ENCODE measurements around the gene SYT2.
"Not testable (repeated sequence)": the region's sequence is repeated elsewhere in the genome, so short reads cannot be mapped to it uniquely, and the experiment has no call there.

The SYT2 gene
- total RNA-seq = 0 reads per million in 3 donors

GRCh38 chr1:202710070-202711045 is at the start of gene SYT2:
Gene SYT2, minus strand, starts transcription at chr1:202710454. Its CDS starts 104,682 bp downstream, at chr1:202605772.
- H3K4me3 ChIP-seq (ENCODE audit: insufficient read depth, low read depth, low read length, poor library complexity, severe bottlenecking) = no peak within 1 kb of the TSS

GRCh38 chr1:202756391-202756790 is 46.1 kb upstream of the SYT2 start:
- no peaks in the 10 kb centered on the region for H3K27me3 ChIP-seq (replicated peaks; ENCODE audit: control insufficient read depth, insufficient read depth, low read length, poor library complexity, severe bottlenecking)
- H3K27ac ChIP-seq (ENCODE audit: insufficient read depth, low read length, poor library complexity, severe bottlenecking) = no peak overlapping the region
- H3K4me1 ChIP-seq (ENCODE audit: control insufficient read depth, insufficient read depth, low read length, poor library complexity, severe bottlenecking) = no peaks in the 10 kb centered on the region
- DNase-seq = no peak
- no peaks in the 10 kb centered on the region for H3K9me3 ChIP-seq (ENCODE audit: control insufficient read depth, low read length)
- H3K36me3 ChIP-seq (ENCODE audit: control insufficient read depth, insufficient read depth, low read length) = peaks cover 53% of the 10 kb centered on the region
- no peak overlapping the region for H3K4me3 ChIP-seq (ENCODE audit: insufficient read depth, low read depth, low read length, poor library complexity, severe bottlenecking)

More at GRCh38 chr1:202710070-202711045, at the start of gene SYT2:
- Histone ChIP-seq H3K4me1 (ENCODE audit: control insufficient read depth, insufficient read depth, low read length, poor library complexity, severe bottlenecking) (peaks cover 4% of the 10 kb centered on the region), H3K27me3 (replicated peaks; ENCODE audit: control insufficient read depth, insufficient read depth, low read length, poor library complexity, severe bottlenecking) (peaks cover 27% of the 10 kb centered on the region), H3K36me3 (ENCODE audit: control insufficient read depth, insufficient read depth, low read length) (no peaks in the 10 kb centered on the region), H3K9me3 (ENCODE audit: control insufficient read depth, low read length) (no peaks in the 10 kb centered on the region), H3K27ac (ENCODE audit: insufficient read depth, low read length, poor library complexity, severe bottlenecking) (no peak within 1 kb of the TSS)
- no peak for DNase-seq

GRCh38 chr1:202754293-202754692 is 44.0 kb upstream of the SYT2 start:
- Histone ChIP-seq H3K4me1 (ENCODE audit: control insufficient read depth, insufficient read depth, low read length, poor library complexity, severe bottlenecking) (no peaks in the 10 kb centered on the region), H3K27me3 (replicated peaks; ENCODE audit: control insufficient read depth, insufficient read depth, low read length, poor library complexity, severe bottlenecking) (no peaks in the 10 kb centered on the region), H3K9me3 (ENCODE audit: control insufficient read depth, low read length) (no peaks in the 10 kb centered on the region), H3K36me3 (ENCODE audit: control insufficient read depth, insufficient read depth, low read length) (peaks cover 53% of the 10 kb centered on the region), H3K4me3 (ENCODE audit: insufficient read depth, low read depth, low read length, poor library complexity, severe bottlenecking) (no peak overlapping the region), H3K27ac (ENCODE audit: insufficient read depth, low read length, poor library complexity, severe bottlenecking) (no peak overlapping the region)
- no peak for DNase-seq

GRCh38 chr1:202752774-202753173 is 42.5 kb upstream of the SYT2 start:
- Histone ChIP-seq H3K4me1 (ENCODE audit: control insufficient read depth, insufficient read depth, low read length, poor library complexity, severe bottlenecking) (no peaks in the 10 kb centered on the region), H3K27me3 (replicated peaks; ENCODE audit: control insufficient read depth, insufficient read depth, low read length, poor library complexity, severe bottlenecking) (no peaks in the 10 kb centered on the region), H3K4me3 (ENCODE audit: insufficient read depth, low read depth, low read length, poor library complexity, severe bottlenecking) (no peak overlapping the region), H3K36me3 (ENCODE audit: control insufficient read depth, insufficient read depth, low read length) (peaks cover 48% of the 10 kb centered on the region), H3K27ac (ENCODE audit: insufficient read depth, low read length, poor library complexity, severe bottlenecking) (no peak overlapping the region), H3K9me3 (ENCODE audit: control insufficient read depth, low read length) (no peaks in the 10 kb centered on the region)
- no peak for DNase-seq

GRCh38 chr1:202750761-202751160 is 40.5 kb upstream of the SYT2 start:
- Histone ChIP-seq H3K27me3 (replicated peaks; ENCODE audit: control insufficient read depth, insufficient read depth, low read length, poor library complexity, severe bottlenecking) (no peaks in the 10 kb centered on the region), H3K9me3 (ENCODE audit: control insufficient read depth, low read length) (no peaks in the 10 kb centered on the region), H3K4me3 (ENCODE audit: insufficient read depth, low read depth, low read length, poor library complexity, severe bottlenecking) (no peak overlapping the region), H3K36me3 (ENCODE audit: control insufficient read depth, insufficient read depth, low read length) (peaks cover 37% of the 10 kb centered on the region), H3K4me1 (ENCODE audit: control insufficient read depth, insufficient read depth, low read length, poor library complexity, severe bottlenecking) (no peaks in the 10 kb centered on the region), H3K27ac (ENCODE audit: insufficient read depth, low read length, poor library complexity, severe bottlenecking) (no peak overlapping the region)
- DNase-seq = no peak

GRCh38 chr1:202750024-202750423 is 39.8 kb upstream of the SYT2 start:
- Histone ChIP-seq H3K27ac (ENCODE audit: insufficient read depth, low read length, poor library complexity, severe bottlenecking) (no peak overlapping the region), H3K9me3 (ENCODE audit: control insufficient read depth, low read length) (no peaks in the 10 kb centered on the region), H3K36me3 (ENCODE audit: control insufficient read depth, insufficient read depth, low read length) (peaks cover 37% of the 10 kb centered on the region), H3K4me1 (ENCODE audit: control insufficient read depth, insufficient read depth, low read length, poor library complexity, severe bottlenecking) (no peaks in the 10 kb centered on the region), H3K27me3 (replicated peaks; ENCODE audit: control insufficient read depth, insufficient read depth, low read length, poor library complexity, severe bottlenecking) (no peaks in the 10 kb centered on the region), H3K4me3 (ENCODE audit: insufficient read depth, low read depth, low read length, poor library complexity, severe bottlenecking) (no peak overlapping the region)
- no peak for DNase-seq

GRCh38 chr1:202745323-202745888 is 35.2 kb upstream of the SYT2 start:
- H3K27ac ChIP-seq (ENCODE audit: insufficient read depth, low read length, poor library complexity, severe bottlenecking) = no peak overlapping the region
- H3K27me3 ChIP-seq (replicated peaks; ENCODE audit: control insufficient read depth, insufficient read depth, low read length, poor library complexity, severe bottlenecking) = no peaks in the 10 kb centered on the region
- no peak for DNase-seq
- no peaks in the 10 kb centered on the region for H3K9me3 ChIP-seq (ENCODE audit: control insufficient read depth, low read length)
- H3K4me3 ChIP-seq (ENCODE audit: insufficient read depth, low read depth, low read length, poor library complexity, severe bottlenecking) = no peak overlapping the region
- no peaks in the 10 kb centered on the region for H3K4me1 ChIP-seq (ENCODE audit: control insufficient read depth, insufficient read depth, low read length, poor library complexity, severe bottlenecking)
- peaks cover 43% of the 10 kb centered on the region for H3K36me3 ChIP-seq (ENCODE audit: control insufficient read depth, insufficient read depth, low read length)

- H3K4me1 ChIP-seq (ENCODE audit: control insufficient read depth, insufficient read depth, low read length, poor library complexity, severe bottlenecking); H3K27ac ChIP-seq (ENCODE audit: insufficient read depth, low read length, poor library complexity, severe bottlenecking); H3K4me3 ChIP-seq (ENCODE audit: insufficient read depth, low read depth, low read length, poor library complexity, severe bottlenecking); H3K9me3 ChIP-seq (ENCODE audit: control insufficient read depth, low read length); DNase-seq; H3K27me3 ChIP-seq (replicated peaks; ENCODE audit: control insufficient read depth, insufficient read depth, low read length, poor library complexity, severe bottlenecking): not testable (repeated sequence)
- peaks cover 44% of the 10 kb centered on the region for H3K36me3 ChIP-seq (ENCODE audit: control insufficient read depth, insufficient read depth, low read length)
Measured at GRCh38 chr1:202744770-202745169, 34.5 kb upstream of the SYT2 start.

- Histone ChIP-seq H3K27me3 (replicated peaks; ENCODE audit: control insufficient read depth, insufficient read depth, low read length, poor library complexity, severe bottlenecking) (no peaks in the 10 kb centered on the region), H3K4me3 (ENCODE audit: insufficient read depth, low read depth, low read length, poor library complexity, severe bottlenecking) (no peak overlapping the region), H3K4me1 (ENCODE audit: control insufficient read depth, insufficient read depth, low read length, poor library complexity, severe bottlenecking) (no peaks in the 10 kb centered on the region), H3K27ac (ENCODE audit: insufficient read depth, low read length, poor library complexity, severe bottlenecking) (no peak overlapping the region), H3K36me3 (ENCODE audit: control insufficient read depth, insufficient read depth, low read length) (peaks cover 39% of the 10 kb centered on the region), H3K9me3 (ENCODE audit: control insufficient read depth, low read length) (no peaks in the 10 kb centered on the region)
- DNase-seq = no peak
Measured at GRCh38 chr1:202742496-202742895, 32.2 kb upstream of the SYT2 start.

- DNase-seq = no peak
- Histone ChIP-seq H3K4me3 (ENCODE audit: insufficient read depth, low read depth, low read length, poor library complexity, severe bottlenecking) (no peak overlapping the region), H3K9me3 (ENCODE audit: control insufficient read depth, low read length) (no peaks in the 10 kb centered on the region), H3K27ac (ENCODE audit: insufficient read depth, low read length, poor library complexity, severe bottlenecking) (no peak overlapping the region), H3K4me1 (ENCODE audit: control insufficient read depth, insufficient read depth, low read length, poor library complexity, severe bottlenecking) (no peaks in the 10 kb centered on the region), H3K27me3 (replicated peaks; ENCODE audit: control insufficient read depth, insufficient read depth, low read length, poor library complexity, severe bottlenecking) (no peaks in the 10 kb centered on the region), H3K36me3 (ENCODE audit: control insufficient read depth, insufficient read depth, low read length) (peaks cover 80% of the 10 kb centered on the region)
Measured at GRCh38 chr1:202733251-202733650, 23.0 kb upstream of the SYT2 start.
